Measurements from ENCODE around the gene KLHL29. TPM values are rescaled to one million over a fixed set of nuclear protein-coding genes. Genes with fewer than 3 reads are reported as not detected.

KLHL29 gene
- total and polyA plus RNA-seq, 10 of the 15 experiments (the other 5 are each of a cell fraction or from before 2014, with no cell fraction given), result 1.4 to 19.5 (median 6.1) TPM

DNA sequence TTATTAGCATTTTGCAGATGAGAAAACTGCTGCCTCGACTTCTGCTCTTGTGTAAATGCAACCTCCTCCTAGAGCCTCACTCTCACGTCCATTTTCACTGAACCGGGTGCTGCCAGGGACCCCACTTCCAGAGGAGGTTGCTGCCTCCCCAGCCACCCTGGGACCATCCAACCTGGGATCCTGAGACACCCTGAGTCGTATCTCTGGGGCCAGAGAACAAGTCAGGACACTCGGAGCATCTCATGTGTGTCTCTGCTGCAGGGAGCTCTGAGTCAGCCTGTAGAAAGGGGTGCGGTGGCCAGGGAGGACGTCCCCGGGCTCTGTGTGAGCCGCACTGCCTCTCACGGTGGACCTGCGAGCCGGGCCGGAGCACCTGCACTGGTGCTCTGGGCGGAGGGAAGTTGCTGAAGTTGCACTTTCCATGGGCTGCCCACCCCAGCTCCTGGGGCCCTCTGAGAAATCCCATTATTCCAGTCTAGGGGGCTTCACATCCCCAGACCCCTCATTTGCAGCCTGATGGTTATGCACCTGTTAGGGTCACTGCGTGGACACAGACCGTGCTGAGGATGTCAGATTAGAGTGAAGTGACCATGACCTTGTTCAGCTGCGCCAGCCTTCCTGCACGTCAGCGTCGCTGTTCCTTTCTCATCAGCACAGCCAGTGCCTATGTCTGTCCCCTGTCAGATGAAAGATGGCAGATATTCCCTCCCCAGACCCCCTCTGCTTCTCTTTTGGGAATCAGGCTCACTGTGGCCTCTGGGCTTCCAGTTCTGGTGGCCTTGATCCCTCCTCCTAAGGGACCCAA lies 230.4 kb downstream of the KLHL29 start:
- in situ Hi-C loops (cut with MboI), result no loop called here
- H3K4me2 ChIP-seq (ENCODE audit: control insufficient read depth, insufficient read depth), result no peak overlapping the region
- no peaks in the 10 kb centered on the region for H3K27me3 ChIP-seq (replicated peaks in 1 of 2; ENCODE audit: control insufficient read depth in 2 of 2, insufficient read depth in 2 of 2, low read length in 1 of 2)
- ATAC-seq (no peak), FAIRE-seq (no peak), DNase-seq (ENCODE audit: low read depth, low spot score) (no peak)
- WGBS (ENCODE audit: insufficient coverage, insufficient replicate concordance, low lambda C conversion rate, missing lambda C conversion rate), result 87% methylated on average over 20 of the region's 20 CpGs
- no peak overlapping the region for H3K27ac ChIP-seq (ENCODE audit: control insufficient read depth, insufficient read depth)
- ChIA-PET SMC1A (ENCODE audit: uncharacterized antibody, unreplicated experiment) (no interaction called here), CTCF (no interaction called here), RAD21 (ENCODE audit: unreplicated experiment) (no interaction called here), POLR2A (no interaction called here)
- intact Hi-C loops (cut with micrococcal nuclease; ENCODE audit: unreplicated experiment), result no loop called here
- no TSS peak for BruUV-seq (replicated peaks)
- no peaks in the 10 kb centered on the region; the same call in 1 of the 2 replicates for H4K20me1 ChIP-seq (ENCODE audit: control insufficient read depth, insufficient read depth)
- no peak overlapping the region for H3K9ac ChIP-seq (ENCODE audit: control insufficient read depth, insufficient read depth, low read length)
- no peaks in the 10 kb centered on the region for H3K79me2 ChIP-seq (ENCODE audit: control insufficient read depth, insufficient read depth, low read length)
- H2AFZ ChIP-seq (ENCODE audit: control insufficient read depth, low read depth, low read length), result no peak overlapping the region
- H3K9me3 ChIP-seq (replicated peaks; ENCODE audit: control insufficient read depth, insufficient read depth, low read length), result no peaks in the 10 kb centered on the region; the same call in 2 of the 3 replicates
- H3K4me1 ChIP-seq (ENCODE audit: control insufficient read depth, insufficient read depth, low read length), result no peaks in the 10 kb centered on the region
- H3K4me3 ChIP-seq, result no peak overlapping the region
- no peaks in the 10 kb centered on the region; a peak in 1 of 4 replicates for H3K36me3 ChIP-seq (ENCODE audit: control insufficient read depth in 2 of 2, insufficient read depth in 2 of 2, low read length in 1 of 2)
- TF ChIP-seq SRF (IDR thresholded peaks at IDR 0.05; ENCODE audit: low read depth in 2 of 2, low read length in 2 of 2), result no peak
- no peak for TF ChIP-seq TBL1XR1 (IDR thresholded peaks at IDR 0.05; ENCODE audit: low read depth, low read length)
- TF ChIP-seq, protein P1, sequence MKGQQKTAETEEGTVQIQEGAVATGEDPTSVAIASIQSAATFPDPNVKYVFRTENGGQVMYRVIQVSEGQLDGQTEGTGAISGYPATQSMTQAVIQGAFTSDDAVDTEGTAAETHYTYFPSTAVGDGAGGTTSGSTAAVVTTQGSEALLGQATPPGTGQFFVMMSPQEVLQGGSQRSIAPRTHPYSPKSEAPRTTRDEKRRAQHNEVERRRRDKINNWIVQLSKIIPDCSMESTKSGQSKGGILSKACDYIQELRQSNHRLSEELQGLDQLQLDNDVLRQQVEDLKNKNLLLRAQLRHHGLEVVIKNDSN (IDR thresholded peaks at IDR 0.05; ENCODE audit: borderline replicate concordance, extremely low read length, insufficient read depth, low read depth, low read length), result no peak
- TF ChIP-seq SUPT20H (IDR thresholded peaks at IDR 0.05; ENCODE audit: borderline replicate concordance, control insufficient read depth, low read depth, low read length), result no peak
- no peak for TF ChIP-seq PML (IDR thresholded peaks at IDR 0.05; ENCODE audit: low read length)

DNA sequence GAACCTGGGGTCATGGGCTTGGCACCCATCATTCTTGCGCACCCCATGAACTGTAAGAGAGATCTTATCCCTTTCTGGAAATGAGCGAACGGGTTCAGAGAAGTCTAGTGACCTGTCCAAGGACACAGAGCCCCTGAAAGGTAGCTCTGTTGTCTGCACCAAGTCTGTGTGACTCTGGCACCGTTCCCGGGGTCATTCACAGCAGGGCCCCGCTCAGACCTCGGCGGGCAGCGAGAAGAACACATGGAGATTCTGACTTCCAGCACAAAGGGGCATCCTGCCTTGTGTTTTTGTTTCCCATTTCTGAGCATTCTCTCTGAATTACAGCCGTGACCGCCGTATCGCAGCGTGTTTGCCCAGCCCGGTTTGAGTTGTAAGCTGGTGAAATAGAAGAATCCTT lies 231.7 kb downstream of the KLHL29 start:
- RAD21 ChIA-PET (ENCODE audit: unreplicated experiment), result no interaction called here
- CTCF ChIA-PET, result no interaction called here
- no TSS peak for BruUV-seq (replicated peaks)
- Histone ChIP-seq H3K4me2 (ENCODE audit: control insufficient read depth, insufficient read depth) (no peak overlapping the region), H3K79me2 (ENCODE audit: control insufficient read depth, insufficient read depth, low read length) (no peaks in the 10 kb centered on the region), H3K27ac (ENCODE audit: control insufficient read depth, insufficient read depth) (no peak overlapping the region), H2AFZ (ENCODE audit: control insufficient read depth, low read depth, low read length) (no peak overlapping the region), H3K27me3 (replicated peaks in 1 of 2; ENCODE audit: control insufficient read depth in 2 of 2, insufficient read depth in 2 of 2, low read length in 1 of 2) (no peaks in the 10 kb centered on the region), H3K4me1 (ENCODE audit: control insufficient read depth, insufficient read depth, low read length) (no peaks in the 10 kb centered on the region), H3K9me3 (replicated peaks; ENCODE audit: control insufficient read depth, insufficient read depth, low read length) (no peaks in the 10 kb centered on the region), H3K9ac (ENCODE audit: control insufficient read depth, insufficient read depth, low read length) (no peak overlapping the region), H3K36me3 (ENCODE audit: control insufficient read depth in 2 of 2, insufficient read depth in 2 of 2, low read length in 1 of 2) (no peaks in the 10 kb centered on the region; a peak in 1 of 4 replicates), H4K20me1 (ENCODE audit: control insufficient read depth, insufficient read depth) (no peaks in the 10 kb centered on the region; the same call in none of the 2 replicates), H3K4me3 (no peak overlapping the region)
- WGBS (ENCODE audit: insufficient coverage, insufficient replicate concordance, low lambda C conversion rate, missing lambda C conversion rate), result 85% methylated on average over 15 of the region's 15 CpGs
- intact Hi-C loops (cut with micrococcal nuclease; ENCODE audit: unreplicated experiment) (no loop called here), in situ Hi-C loops (cut with MboI) (no loop called here)
- POLR2A ChIA-PET, result no interaction called here
- TF ChIP-seq, protein P2, sequence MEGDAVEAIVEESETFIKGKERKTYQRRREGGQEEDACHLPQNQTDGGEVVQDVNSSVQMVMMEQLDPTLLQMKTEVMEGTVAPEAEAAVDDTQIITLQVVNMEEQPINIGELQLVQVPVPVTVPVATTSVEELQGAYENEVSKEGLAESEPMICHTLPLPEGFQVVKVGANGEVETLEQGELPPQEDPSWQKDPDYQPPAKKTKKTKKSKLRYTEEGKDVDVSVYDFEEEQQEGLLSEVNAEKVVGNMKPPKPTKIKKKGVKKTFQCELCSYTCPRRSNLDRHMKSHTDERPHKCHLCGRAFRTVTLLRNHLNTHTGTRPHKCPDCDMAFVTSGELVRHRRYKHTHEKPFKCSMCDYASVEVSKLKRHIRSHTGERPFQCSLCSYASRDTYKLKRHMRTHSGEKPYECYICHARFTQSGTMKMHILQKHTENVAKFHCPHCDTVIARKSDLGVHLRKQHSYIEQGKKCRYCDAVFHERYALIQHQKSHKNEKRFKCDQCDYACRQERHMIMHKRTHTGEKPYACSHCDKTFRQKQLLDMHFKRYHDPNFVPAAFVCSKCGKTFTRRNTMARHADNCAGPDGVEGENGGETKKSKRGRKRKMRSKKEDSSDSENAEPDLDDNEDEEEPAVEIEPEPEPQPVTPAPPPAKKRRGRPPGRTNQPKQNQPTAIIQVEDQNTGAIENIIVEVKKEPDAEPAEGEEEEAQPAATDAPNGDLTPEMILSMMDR (IDR thresholded peaks at IDR 0.05 in 2 of 3, conservative IDR thresholded peaks at IDR 0.05 in 1 of 3; ENCODE audit: control insufficient read depth in 2 of 3, extremely low read depth in 1 of 3, insufficient read depth in 1 of 3, low read depth in 3 of 3, low read length in 3 of 3), result no peak
- FAIRE-seq, result no peak
- SMC1A ChIA-PET (ENCODE audit: uncharacterized antibody, unreplicated experiment), result interaction anchor here (0.7 kb wide), 1 partner anchor 140 kb away, joined by 3 read pairs; no protein-coding TSS in a partner anchor
- ATAC-seq, result no peak
- no peak for DNase-seq (ENCODE audit: low read depth, low spot score)
